ENCODE measurements around the gene PRSS57.

- TF ChIP-seq USF2 (IDR thresholded peaks at IDR 0.05; ENCODE audit: low read length) (no peak), RAD21 (IDR thresholded peaks at IDR 0.05 in 1 of 2, conservative IDR thresholded peaks at IDR 0.05 in 1 of 2; ENCODE audit: low read depth in 2 of 2, low read length in 2 of 2) (no peak), CTCF (IDR thresholded peaks at IDR 0.05; ENCODE audit: control extremely low read depth in 1 of 3, insufficient read depth in 1 of 3, low read depth in 1 of 3, low read length in 3 of 3) (no peak), TAF1 (IDR thresholded peaks at IDR 0.05; ENCODE audit: low read depth, low read length) (no peak)
Observed at GRCh38 chr19:682678-683320, 12.5 kb downstream of the PRSS57 start.

All from H1 (cell line).